ENCODE measurements around the gene KIAA1328. TPM values are rescaled to one million over a fixed set of nuclear protein-coding genes. Genes with fewer than 3 reads are reported as not detected.

Gene KIAA1328
- total RNA-seq, 1 donor from 2014 or later = 7.9 TPM

DNA sequence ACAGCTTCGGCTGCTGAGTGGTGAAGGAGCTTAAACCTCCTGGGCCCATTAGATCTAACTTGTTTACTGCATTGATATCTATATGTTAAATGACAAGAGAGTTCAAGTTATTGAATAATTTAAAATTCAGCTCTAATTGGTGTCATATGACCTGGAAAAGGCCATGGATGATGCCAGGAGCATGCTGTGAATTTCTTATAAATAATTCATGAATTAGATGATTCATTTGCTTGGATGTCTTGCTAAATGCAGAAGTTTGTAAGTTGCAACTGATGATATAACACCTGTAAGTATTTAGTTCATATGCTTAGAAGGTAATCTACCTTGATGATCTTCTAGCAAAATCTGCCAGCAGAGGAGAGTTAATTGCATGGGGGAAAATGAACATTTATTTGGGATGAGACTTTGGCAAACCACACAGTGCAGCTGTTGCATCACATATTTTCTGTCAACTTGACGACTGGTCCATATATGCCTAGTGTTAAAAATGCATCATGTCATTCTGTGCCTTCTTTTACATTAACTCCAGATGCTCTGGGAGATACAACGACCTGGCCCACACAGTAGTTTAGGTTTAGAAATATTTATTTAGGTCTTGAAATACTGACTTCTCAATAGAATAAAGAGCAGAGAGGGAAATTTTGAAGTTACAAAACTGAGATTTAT, 226.3 kb downstream of the KIAA1328 start:
- no peak for DNase-seq (ENCODE audit: low spot score)
- Mint-ChIP-seq H3K27me3 (ENCODE audit: low read depth) (no peaks in the 10 kb centered on the region), H3K36me3 (ENCODE audit: low read depth) (no peaks in the 10 kb centered on the region), H3K4me3 (ENCODE audit: low read depth) (no peak overlapping the region), H3K27ac (no peak overlapping the region), H3K4me1 (ENCODE audit: low read depth) (no peaks in the 10 kb centered on the region), H3K9me3 (peaks cover 26% of the 10 kb centered on the region)
- intact Hi-C loops (cut with micrococcal nuclease) = no loop called here

DNA sequence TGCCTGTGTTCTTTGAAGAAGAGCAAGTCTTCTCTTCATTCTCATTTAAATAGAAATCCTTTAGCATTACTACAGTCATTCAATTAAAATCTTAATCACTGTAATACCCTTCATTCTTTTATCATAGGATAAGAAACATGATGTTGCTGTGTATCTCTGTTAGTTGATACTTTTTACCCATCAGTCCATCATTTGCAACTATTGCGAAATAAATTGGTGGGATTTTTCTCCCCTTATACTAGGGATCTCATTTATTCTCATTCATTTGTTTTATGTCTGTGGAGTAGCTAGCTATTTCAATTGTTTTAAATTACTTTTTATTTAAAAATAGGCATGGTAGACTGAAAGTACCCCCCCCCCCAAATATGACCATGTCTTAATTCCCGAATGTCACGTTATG, 235.3 kb downstream of the KIAA1328 start:
- Mint-ChIP-seq H3K4me1 (ENCODE audit: low read depth) (no peaks in the 10 kb centered on the region), H3K27me3 (ENCODE audit: low read depth) (no peaks in the 10 kb centered on the region), H3K4me3 (ENCODE audit: low read depth) (no peak overlapping the region), H3K27ac (no peak overlapping the region), H3K9me3 (peaks cover 8% of the 10 kb centered on the region), H3K36me3 (ENCODE audit: low read depth) (no peaks in the 10 kb centered on the region)
- DNase-seq (ENCODE audit: low spot score) = no peak
- intact Hi-C loops (cut with micrococcal nuclease) = no loop called here

DNA sequence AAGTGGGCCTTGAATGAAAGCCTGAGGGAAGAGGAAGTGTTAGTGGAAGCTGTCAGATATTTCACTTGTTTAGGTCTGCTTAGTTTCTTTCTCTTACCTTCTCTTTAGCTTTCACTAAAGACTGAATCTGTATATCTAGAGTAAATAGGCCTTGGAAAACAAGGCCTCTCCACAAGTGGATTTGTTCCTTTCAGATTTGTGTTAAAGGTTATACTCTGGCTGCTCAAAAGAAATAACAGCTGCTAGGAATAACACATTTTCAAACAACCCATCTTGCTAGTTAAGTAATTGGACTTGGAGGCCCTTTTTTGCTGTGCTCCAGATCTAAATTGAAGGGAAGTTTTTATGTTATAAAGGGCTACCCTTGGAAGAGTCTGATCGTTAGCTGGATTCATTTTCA, 236.3 kb downstream of the KIAA1328 start:
- intact Hi-C loops (cut with micrococcal nuclease) = no loop called here
- no peak for DNase-seq (ENCODE audit: low spot score)
- no peak overlapping the region for H3K27ac Mint-ChIP-seq

DNA sequence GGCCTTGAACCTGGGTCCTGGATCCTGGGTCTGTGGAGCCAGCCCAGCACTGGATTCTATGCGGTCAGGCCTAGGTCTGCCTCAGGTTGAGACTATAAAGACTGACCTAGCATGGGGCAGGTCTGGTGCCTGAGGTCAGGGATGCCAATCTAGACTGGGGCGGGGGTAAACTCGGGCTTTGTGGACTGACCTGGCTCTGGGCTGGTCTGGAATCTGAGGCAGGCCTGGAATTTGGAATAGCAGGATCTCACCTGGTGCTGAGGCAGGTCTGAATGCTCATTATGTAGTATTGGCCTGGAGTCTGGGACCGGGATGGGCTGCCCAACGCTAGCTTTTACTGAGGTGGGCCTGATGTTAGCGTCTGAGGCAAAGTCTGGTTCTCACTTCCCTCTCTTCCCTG, 256.0 kb downstream of the KIAA1328 start:
- intact Hi-C loops (cut with micrococcal nuclease) = no loop called here
- peaks cover 9% of the 10 kb centered on the region for H3K9me3 Mint-ChIP-seq
- H3K27me3 Mint-ChIP-seq (ENCODE audit: low read depth) = no peaks in the 10 kb centered on the region
- no peak overlapping the region for H3K4me3 Mint-ChIP-seq (ENCODE audit: low read depth)
- H3K4me1 Mint-ChIP-seq (ENCODE audit: low read depth) = no peaks in the 10 kb centered on the region
- H3K36me3 Mint-ChIP-seq (ENCODE audit: low read depth) = no peaks in the 10 kb centered on the region
- DNase-seq (ENCODE audit: low spot score) = no peak
- no peak overlapping the region for H3K27ac Mint-ChIP-seq

More for the DNA sequence above, 236.3 kb downstream of the KIAA1328 start:
- Mint-ChIP-seq H3K36me3 (ENCODE audit: low read depth) (no peaks in the 10 kb centered on the region), H3K9me3 (peaks cover 9% of the 10 kb centered on the region), H3K27me3 (ENCODE audit: low read depth) (no peaks in the 10 kb centered on the region), H3K4me1 (ENCODE audit: low read depth) (no peaks in the 10 kb centered on the region), H3K4me3 (ENCODE audit: low read depth) (no peak overlapping the region)

DNA sequence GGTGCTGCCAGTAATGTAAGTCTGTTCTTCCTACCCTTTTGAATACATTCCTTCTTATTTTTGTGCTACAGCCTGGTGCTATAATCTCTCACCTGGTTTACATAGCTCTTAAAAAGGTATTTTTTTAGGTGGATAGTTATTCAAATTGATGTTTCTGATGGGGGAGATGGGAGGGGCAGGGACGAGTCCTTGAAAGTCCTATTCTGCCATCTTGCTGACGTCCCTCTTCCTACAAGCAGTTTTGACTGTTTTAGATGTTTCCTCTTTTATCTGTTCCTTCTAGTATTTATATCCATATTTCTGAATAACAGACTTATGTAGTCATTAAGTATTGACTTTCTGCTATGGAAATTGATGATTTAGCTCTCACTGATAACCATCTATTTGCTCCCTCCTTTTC, 256.4 kb downstream of the KIAA1328 start:
- no peak overlapping the region for H3K27ac Mint-ChIP-seq
- no peaks in the 10 kb centered on the region for H3K27me3 Mint-ChIP-seq (ENCODE audit: low read depth)
- H3K36me3 Mint-ChIP-seq (ENCODE audit: low read depth) = no peaks in the 10 kb centered on the region
- H3K9me3 Mint-ChIP-seq = peaks cover 9% of the 10 kb centered on the region
- H3K4me1 Mint-ChIP-seq (ENCODE audit: low read depth) = no peaks in the 10 kb centered on the region
- intact Hi-C loops (cut with micrococcal nuclease) = no loop called here
- DNase-seq (ENCODE audit: low spot score) = no peak
- no peak overlapping the region for H3K4me3 Mint-ChIP-seq (ENCODE audit: low read depth)

DNA sequence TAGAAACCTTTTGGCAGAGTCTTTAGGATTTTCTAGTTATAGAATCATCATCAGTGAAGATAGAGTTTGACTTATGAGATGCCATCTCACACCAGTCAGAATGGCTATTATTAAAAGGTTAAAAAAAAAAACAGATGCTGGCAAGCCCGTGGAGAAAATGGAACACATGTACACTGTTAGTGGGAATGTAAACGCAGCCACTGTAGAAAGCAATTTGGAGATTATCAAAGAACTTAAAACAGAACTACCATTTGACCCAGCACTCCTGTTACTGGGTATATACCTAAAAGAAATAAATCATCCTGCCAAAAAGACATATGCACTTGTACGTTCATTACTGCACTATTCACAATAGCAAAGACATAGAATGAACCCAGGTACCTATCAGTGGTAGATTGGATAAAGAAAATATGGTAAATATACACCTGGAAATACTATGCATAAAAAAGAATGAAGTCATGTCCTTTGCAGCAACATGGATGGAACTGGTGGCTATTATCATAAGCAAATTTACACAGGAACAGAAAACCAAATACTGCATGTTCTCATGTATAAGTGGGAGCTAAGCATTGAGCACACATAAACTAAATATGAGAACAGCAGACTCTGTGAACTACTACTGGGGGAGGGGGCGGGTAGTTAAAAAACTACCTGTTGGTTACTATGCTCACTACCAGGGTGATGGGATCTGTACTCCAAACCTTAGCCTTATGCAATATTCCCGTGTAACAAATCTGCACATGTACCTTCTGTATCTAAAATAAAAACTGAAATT, 279.0 kb downstream of the KIAA1328 start:
- Mint-ChIP-seq H3K36me3 (ENCODE audit: low read depth) (no peaks in the 10 kb centered on the region), H3K4me1 (ENCODE audit: low read depth) (no peaks in the 10 kb centered on the region), H3K9me3 (peaks cover 32% of the 10 kb centered on the region), H3K27me3 (ENCODE audit: low read depth) (no peaks in the 10 kb centered on the region), H3K4me3 (ENCODE audit: low read depth) (no peak overlapping the region), H3K27ac (no peak overlapping the region)
- intact Hi-C loops (cut with micrococcal nuclease) = no loop called here
- DNase-seq (ENCODE audit: low spot score) = no peak

DNA sequence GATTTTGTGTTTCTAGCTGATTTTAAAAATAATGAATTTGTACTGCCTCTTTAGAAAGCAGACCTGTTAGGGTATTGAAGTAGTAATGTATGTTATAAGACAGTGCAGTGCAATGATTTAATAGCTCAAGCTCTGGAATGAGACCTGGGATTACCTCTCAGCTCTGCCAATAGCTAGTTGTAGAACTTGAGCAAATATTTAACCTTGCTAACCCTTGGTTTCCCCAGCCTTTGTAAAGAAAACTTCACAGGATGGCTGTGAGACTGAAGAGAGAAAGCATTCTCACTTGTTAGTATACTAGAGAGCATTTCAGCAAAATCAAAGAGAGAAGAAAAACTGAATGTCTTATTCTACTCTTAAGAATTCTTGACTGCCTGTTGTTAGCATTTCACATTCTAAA, 293.9 kb downstream of the KIAA1328 start:
- intact Hi-C loops (cut with micrococcal nuclease) = no loop called here
- Mint-ChIP-seq H3K27me3 (ENCODE audit: low read depth) (no peaks in the 10 kb centered on the region), H3K4me3 (ENCODE audit: low read depth) (no peak overlapping the region), H3K4me1 (ENCODE audit: low read depth) (no peaks in the 10 kb centered on the region), H3K36me3 (ENCODE audit: low read depth) (no peaks in the 10 kb centered on the region), H3K27ac (no peak overlapping the region), H3K9me3 (peaks cover 1% of the 10 kb centered on the region)
- no peak for DNase-seq (ENCODE audit: low spot score)

DNA sequence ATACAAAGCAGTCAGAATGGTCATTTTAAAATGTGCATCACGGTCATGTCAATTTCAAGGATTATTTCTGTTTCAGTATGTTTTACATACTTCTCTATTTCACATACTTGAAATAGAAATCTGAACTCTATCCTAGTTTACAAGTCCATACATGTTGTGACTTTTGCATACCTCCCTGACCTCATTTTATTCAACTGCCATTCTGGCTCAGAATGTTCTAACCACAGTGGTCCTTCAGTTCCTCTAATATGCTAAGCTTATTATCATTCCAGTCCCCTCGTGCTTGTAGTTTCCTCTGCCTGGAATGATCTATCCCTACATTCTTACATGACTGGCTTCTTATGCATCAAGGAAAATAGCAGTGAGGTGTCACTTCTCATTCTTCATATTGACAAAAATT, 295.6 kb downstream of the KIAA1328 start:
- Mint-ChIP-seq H3K4me3 (ENCODE audit: low read depth) (no peak overlapping the region), H3K9me3 (no peaks in the 10 kb centered on the region), H3K27me3 (ENCODE audit: low read depth) (no peaks in the 10 kb centered on the region), H3K4me1 (ENCODE audit: low read depth) (no peaks in the 10 kb centered on the region), H3K36me3 (ENCODE audit: low read depth) (no peaks in the 10 kb centered on the region), H3K27ac (no peak overlapping the region)
- intact Hi-C loops (cut with micrococcal nuclease) = no loop called here
- no peak for DNase-seq (ENCODE audit: low spot score)

DNA sequence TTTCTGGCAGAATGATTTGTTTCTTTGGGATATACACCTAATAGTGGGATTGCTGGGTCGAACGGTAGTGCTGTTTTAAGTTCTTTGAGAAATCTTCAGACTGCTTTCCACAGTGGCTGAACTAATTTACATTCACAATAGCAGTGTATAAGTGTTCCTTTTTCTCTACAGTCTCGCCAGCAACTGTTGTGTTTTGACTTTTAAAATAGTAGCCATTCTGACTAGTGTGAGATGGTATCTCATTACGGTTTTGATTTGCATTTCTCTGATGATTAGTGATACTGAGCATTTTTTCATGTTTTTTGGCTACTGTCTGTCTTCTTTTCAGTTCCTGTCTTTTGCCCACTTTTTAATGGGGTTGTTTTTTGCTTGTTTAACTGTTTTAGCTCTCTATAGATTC, 306.2 kb downstream of the KIAA1328 start:
- Mint-ChIP-seq H3K9me3 (peaks cover 12% of the 10 kb centered on the region), H3K36me3 (ENCODE audit: low read depth) (no peaks in the 10 kb centered on the region)
- DNase-seq (ENCODE audit: low spot score) = no peak

DNA sequence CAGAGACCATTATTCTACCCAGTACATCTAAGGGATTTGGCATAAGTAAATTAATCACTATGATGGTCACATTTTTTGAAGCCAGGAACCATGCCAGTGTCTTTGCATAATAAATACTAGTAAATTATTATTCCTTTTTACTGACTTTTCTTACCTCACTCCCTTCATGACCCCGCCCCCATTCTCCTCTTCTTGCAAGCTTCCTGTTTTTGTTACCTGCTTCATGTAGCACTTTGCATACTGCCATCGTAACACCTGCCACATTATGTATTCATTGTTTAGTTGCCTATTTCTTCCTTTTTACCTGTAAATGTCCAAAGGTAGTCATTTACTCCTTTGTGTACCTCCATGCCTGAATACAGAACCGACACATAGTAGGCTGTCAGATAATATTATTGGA, 309.5 kb downstream of the KIAA1328 start:
- DNase-seq (ENCODE audit: low spot score) = no peak
- H3K27me3 Mint-ChIP-seq (ENCODE audit: low read depth) = no peaks in the 10 kb centered on the region

More for the DNA sequence above, 306.2 kb downstream of the KIAA1328 start:
- intact Hi-C loops (cut with micrococcal nuclease) = no loop called here
- Mint-ChIP-seq H3K4me1 (ENCODE audit: low read depth) (no peaks in the 10 kb centered on the region), H3K4me3 (ENCODE audit: low read depth) (no peak overlapping the region), H3K27me3 (ENCODE audit: low read depth) (no peaks in the 10 kb centered on the region), H3K27ac (no peak overlapping the region)

DNA sequence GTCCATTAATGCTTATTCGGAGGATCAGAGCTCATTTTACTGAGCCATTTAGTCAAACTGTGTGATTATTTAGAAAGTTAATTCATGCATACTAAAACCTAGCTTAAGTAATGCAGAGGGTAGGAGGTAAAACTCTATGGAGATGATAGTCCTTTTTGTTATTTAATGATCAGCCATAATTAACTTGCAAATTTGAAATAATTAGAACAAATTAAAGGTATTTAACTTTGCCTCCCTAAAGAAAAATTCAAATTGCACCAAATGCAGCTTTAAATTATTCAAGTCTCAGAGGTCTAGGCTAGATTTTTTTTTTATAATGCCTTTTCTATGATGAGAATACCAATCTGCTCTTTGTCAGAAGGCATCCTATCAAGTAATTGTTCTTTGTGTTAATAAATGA, 310.9 kb downstream of the KIAA1328 start:
- no peak for DNase-seq (ENCODE audit: low spot score)
- peaks cover 10% of the 10 kb centered on the region for H3K9me3 Mint-ChIP-seq

More for the DNA sequence above, 309.5 kb downstream of the KIAA1328 start:
- Mint-ChIP-seq H3K4me1 (ENCODE audit: low read depth) (no peaks in the 10 kb centered on the region), H3K27ac (no peak overlapping the region), H3K9me3 (peaks cover 12% of the 10 kb centered on the region), H3K36me3 (ENCODE audit: low read depth) (no peaks in the 10 kb centered on the region), H3K4me3 (ENCODE audit: low read depth) (no peak overlapping the region)
- intact Hi-C loops (cut with micrococcal nuclease) = no loop called here

DNA sequence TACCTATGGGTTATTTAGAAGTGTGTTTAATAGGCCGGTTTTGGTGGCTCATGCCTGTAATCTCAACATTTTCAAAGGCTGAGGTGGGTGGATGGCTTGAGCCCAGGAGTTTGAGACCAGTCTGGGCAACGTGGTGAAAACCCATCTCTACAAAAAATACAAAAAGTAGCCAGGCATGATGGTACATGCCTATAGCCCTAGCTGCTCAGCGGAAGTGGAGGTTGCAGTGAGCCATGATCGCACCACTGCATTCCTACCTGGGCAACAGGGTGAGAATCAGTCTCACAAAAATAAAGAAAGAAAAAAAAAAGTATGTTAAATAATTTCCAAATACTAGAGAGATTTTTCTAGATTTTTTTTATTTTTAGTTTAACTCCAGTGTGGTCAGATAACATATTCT, 316.0 kb downstream of the KIAA1328 start:
- no peaks in the 10 kb centered on the region for H3K27me3 Mint-ChIP-seq (ENCODE audit: low read depth)
- H3K4me3 Mint-ChIP-seq (ENCODE audit: low read depth) = no peak overlapping the region
- no peaks in the 10 kb centered on the region for H3K4me1 Mint-ChIP-seq (ENCODE audit: low read depth)
- no peak for DNase-seq (ENCODE audit: low spot score)
- peaks cover 5% of the 10 kb centered on the region for H3K9me3 Mint-ChIP-seq
- intact Hi-C loops (cut with micrococcal nuclease) = no loop called here
- no peak overlapping the region for H3K27ac Mint-ChIP-seq
- no peaks in the 10 kb centered on the region for H3K36me3 Mint-ChIP-seq (ENCODE audit: low read depth)

More for the DNA sequence above, 310.9 kb downstream of the KIAA1328 start:
- H3K4me3 Mint-ChIP-seq (ENCODE audit: low read depth) = no peak overlapping the region
- H3K36me3 Mint-ChIP-seq (ENCODE audit: low read depth) = no peaks in the 10 kb centered on the region
- H3K27ac Mint-ChIP-seq = no peak overlapping the region
- H3K27me3 Mint-ChIP-seq (ENCODE audit: low read depth) = no peaks in the 10 kb centered on the region
- intact Hi-C loops (cut with micrococcal nuclease) = no loop called here
- H3K4me1 Mint-ChIP-seq (ENCODE audit: low read depth) = no peaks in the 10 kb centered on the region

DNA sequence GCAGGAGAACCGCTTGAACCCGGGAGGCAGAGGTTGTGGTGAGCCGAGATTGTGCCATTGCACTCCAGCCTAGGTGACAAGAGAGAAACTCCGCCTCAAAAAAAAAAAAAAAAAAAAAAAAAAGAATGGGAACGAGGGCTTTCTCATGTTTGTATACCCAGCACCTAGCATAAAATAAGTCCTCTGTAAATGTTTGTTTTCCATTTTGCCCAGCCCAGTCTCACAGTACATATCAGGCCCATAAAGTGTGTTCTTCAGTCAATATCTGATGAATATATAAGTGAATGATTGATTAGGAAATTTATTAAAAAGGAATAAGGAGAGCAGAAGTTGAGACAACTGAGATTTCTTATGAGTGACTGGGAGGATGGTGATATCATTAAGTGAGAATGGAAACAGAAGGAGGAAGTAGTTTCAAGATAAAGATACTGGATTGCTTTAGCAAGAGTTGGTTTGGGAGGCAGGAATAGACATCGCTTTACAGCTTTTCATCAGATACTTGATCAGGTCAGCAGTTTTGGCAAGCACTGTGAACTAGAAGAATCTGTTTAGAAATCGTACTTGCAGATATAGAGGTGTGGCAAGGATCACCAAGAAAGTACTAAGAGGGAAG, 327.5 kb downstream of the KIAA1328 start:
- no peak overlapping the region for H3K4me3 Mint-ChIP-seq (ENCODE audit: low read depth)
- no peaks in the 10 kb centered on the region for H3K9me3 Mint-ChIP-seq
- DNase-seq (ENCODE audit: low spot score) = no peak
- intact Hi-C loops (cut with micrococcal nuclease) = no loop called here
- H3K27me3 Mint-ChIP-seq (ENCODE audit: low read depth) = no peaks in the 10 kb centered on the region
- H3K27ac Mint-ChIP-seq = no peak overlapping the region
- H3K36me3 Mint-ChIP-seq (ENCODE audit: low read depth) = no peaks in the 10 kb centered on the region
- H3K4me1 Mint-ChIP-seq (ENCODE audit: low read depth) = no peaks in the 10 kb centered on the region
